Stimulated activated CD4-positive, alpha-beta T cell treated with anti-CD3 and anti-CD28 coated beads, TNF-alpha, amount 100 ng/mL, for 1 hour (primary cell): ENCODE measurements around the gene ADGRF1.

ENCODE experiments used
- DNase-seq, 3 donors: peaks; one replicate each; pipeline ENCODE4 v3.0.0-alpha.2; 2020; ENCODE audit warnings: low read depth in 3 of 3, low spot score in 1 of 3

The ADGRF1 gene

DNA sequence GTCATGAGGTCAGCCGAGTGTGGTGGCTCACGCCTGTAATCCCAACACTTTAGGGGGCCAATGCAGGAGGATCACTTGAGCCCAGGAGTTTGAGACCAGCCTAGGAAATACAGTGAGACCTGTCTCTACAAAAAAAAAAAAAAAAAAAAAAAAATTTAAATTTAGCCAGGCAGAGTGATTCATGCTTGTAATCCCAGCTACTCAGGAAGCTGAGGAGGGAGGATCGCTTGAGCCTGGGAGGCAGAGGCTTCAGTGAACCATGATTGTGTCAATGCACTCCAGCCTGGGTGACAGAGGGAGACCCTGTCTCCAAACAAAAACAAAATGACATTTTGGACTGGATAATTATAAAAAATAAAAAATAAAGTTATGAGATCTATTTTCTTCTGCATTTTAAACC, 56.2 kb downstream of the ADGRF1 start:
- DNase-seq, result no peak

DNA sequence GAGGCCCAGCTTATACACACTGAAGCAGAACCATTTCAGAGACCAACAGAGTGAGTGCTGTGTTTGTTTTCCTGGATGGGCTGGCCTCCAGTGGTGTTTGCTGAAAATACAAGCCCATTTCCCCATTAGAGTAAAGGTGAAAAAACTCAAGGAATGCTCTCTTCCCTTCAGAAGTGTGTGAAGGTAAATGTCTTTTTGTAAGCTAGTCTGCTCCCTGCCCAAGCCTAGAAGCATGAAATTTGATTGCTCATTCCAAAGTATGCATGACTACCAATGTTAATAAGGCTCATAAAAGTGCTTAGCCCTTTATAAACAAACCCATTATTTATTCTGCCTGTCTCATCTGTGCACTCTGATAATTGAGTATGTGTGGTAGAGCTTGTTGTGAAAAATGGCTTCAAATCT, 59.1 kb downstream of the ADGRF1 start:
- no peak for DNase-seq

DNA sequence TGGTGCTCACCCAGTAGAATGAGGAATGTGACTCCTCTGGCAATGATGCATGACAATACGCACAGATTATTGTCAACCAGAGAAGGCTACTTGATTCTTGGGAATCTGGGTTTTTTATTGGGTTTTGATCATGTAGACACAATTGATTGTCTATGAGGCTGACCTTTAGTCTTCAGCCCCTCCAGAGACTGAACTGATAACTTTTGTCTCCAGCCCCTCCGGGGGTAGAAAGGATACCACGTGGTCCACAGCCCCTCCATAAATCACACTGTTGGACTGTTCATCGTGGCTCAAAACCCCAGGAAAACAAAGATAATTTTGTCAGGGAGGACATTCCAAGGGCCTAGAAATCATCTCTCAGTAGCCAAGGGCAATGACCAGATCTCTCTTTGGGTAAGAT, 62.9 kb downstream of the ADGRF1 start:
- DNase-seq, result no peak

DNA sequence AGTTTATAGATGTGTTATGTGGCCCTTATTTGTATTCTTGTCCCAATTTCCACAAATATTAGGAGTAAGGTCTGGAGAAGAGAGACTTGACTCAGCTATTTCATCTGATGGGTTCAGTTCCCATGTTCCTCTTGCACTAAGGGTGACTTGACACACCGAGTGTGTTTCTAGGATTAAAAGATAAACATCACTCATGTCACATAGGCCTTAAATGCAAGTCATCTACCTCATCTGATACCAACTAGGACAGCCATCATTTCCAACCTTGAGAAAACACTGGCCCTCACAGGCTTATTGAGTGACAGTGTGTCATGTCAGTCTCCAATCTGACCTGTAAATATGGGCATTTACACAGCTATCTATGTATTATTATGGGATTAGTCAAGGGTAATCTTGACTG, 67.3 kb downstream of the ADGRF1 start:
- no peak for DNase-seq

DNA sequence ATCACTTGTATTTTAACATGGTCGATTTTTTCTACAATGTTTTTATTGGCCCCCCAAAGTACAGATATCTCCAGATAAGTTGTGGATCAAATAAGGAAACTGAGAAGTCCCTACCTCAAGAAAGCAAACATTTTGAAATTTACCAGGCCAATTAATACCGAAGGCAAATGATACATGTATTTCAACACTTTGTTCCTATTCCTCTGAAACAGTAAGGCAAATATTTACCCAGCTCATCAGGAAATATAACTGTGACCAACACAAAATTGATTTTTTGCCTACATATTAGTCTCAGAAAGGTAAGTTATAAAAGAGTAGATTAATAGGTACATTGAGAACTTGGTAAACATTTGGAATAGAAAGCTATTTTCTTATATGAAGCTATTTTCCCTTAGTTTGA, 69.1 kb downstream of the ADGRF1 start:
- DNase-seq, result no peak

DNA sequence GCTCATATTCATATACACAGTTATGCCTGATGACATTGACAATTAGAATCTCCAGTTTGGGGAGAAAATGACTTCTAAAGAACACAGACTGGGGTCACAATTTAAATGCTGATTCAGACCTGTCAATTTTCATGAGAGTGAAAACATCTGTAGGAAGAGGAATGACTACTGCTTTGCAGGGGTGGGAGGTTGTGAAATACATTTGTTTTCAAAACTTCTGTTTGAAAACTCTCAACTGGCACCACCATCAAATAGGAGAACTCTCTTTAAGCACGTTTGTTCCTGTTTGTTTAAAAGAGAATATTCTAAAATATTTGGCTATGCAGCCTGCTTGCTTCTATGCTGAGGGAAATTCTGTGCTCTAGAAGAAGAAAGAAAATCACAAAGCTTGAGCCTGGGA, 69.6 kb downstream of the ADGRF1 start:
- DNase-seq, result no peak

DNA sequence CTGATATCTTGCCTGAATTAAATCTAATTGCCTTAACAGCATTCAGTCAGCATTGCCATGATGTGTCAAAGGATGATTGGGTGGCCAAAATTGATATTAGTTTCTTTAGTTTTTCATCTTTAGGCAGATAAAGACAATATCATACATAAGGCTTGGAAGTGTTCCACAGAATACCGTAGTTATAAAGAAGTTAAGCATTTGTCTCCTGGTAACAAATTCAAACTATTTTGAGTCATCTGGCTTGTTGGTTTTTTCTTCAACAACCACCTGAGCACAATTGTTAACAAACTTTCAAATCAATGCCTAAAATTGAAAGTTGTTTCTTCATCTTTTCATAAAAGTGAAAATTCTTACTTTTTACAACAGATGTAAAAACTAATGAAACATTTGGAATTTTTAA, 72.9 kb downstream of the ADGRF1 start:
- DNase-seq, result no peak

DNA sequence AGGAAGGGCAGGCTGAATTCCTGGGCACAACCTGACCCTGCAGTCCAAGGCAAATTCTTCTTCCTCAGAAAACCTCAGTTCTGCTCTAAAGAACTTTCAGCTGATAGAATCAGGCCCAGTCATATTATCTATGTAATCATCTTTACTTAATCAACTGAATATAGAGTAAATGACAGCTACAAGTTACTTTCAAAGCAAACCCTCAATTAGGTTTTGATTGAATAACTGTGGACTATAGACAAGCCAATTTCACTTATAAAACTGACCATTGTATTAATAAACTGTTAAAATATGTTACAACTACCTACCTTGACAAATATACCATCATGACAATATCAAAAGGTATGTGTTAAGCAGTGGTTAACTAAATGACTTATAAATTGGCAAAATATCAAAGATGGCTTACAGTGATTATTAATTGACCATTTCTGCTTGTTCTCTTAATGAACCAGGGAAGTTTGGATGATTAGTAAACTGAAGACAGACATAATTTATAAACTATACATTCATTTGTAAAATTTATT, 74.2 kb downstream of the ADGRF1 start:
- DNase-seq, result no peak

DNA sequence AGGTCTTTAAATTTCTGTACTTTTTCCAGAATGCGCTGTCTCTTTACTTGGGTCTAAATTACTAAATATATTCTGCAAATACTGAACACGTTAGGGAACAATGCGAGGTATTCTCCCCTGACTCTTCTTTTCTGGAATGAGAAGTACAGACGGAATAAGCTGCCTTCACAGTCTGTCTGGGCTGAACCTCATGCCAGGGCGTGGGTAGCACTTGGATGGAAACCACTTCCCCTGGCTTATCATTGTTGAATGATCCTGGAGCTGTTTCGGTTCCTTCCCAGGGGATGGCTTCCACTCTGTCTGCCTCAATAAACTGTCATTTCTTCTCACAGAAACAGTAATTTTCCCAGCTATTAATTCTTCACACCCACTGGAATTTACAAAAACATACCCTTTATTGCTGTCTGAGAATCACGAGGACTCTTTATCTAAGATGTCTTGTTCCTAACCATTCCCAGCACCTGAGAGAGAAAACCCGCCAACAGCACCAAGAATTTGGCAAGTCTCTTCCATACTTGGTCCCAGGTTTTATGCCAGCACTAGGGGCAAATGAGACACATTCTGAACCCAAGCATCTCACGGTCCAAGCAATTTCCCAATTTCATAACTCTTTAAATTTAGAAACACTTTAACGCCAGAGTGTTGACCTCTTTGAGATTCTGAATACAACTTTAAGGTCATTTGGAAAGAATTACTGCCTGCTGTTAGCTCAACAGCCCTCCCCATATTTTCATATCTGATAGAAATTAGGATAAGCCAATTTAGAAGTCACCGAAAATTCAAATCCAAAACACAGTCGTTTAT, 77.2 kb downstream of the ADGRF1 start:
- DNase-seq, result no peak

DNA sequence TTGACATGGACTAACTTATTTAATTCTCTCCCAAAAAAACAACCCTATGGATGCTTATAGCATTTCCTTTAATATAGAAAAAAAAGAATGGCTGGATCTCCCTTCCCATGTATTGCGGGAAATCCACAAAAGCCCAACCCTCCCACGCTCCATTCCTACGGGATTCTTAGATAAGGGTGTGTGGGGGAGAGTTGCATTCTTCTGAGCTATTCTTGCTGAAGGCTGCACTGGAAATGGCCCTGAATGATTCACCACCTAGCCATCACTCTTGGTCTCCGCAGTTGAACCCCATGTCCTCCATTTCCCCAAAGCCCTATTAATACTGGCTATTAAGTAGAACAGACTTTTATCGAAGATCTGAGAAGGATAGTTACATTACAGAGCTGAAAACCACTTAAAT, 78.5 kb downstream of the ADGRF1 start:
- no peak for DNase-seq

DNA sequence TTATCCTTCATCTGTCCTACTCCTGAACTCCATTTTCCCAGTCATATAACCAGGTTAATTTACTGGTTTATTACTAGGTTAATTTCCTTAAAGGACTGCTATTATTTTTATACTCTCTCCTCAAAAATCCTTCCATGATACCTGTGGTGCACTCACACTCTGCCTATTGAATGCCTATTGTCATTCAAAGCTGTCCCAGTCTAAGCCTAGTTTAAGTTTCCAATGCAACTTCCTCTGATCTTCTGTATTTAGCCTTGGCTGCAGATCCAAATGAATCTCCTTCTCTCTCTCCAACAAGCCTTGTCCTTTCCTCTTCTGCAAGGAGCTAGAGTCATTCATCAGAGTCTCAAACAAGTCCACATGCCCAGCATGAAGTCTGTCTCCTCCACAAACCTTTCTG, 79.1 kb downstream of the ADGRF1 start:
- DNase-seq, result no peak

DNA sequence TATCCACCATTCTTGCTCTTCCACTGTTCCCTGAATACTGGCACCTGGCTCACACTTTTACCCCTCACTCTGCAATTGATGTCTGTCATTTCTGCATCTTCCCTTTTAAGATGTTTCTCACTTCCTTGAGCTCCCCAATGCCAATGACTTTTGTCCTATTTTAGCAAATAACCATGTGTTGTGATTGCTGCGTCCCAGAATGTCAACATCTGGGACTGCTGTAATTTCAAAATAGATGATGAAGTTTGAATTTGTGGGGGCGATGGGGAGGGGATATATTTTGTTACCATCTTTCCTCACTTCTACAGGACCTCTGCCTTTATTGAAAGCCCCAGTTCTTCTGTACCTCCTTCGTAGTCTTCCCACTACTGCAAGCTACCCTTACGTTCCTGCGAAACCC, 80.4 kb downstream of the ADGRF1 start:
- no peak for DNase-seq

DNA sequence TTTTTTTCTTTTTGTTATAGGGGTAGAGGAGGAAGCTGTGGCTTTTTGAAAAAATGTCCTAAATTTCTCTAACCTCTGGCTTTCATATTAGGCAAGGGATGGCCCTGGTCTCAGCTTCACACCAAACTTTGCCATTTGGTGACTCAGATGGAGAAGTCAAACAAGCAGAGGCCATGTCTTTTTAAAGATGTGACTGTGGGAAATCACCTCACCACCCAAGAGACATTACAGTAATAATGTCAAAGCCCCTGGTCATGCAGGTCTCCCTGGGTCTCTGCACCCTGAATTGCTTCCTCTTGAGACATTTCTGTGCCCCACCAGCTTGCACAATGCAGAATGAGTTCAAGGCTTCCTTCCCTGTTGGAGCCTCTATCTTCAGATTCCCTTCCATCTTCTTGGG, 80.9 kb downstream of the ADGRF1 start:
- no peak for DNase-seq

DNA sequence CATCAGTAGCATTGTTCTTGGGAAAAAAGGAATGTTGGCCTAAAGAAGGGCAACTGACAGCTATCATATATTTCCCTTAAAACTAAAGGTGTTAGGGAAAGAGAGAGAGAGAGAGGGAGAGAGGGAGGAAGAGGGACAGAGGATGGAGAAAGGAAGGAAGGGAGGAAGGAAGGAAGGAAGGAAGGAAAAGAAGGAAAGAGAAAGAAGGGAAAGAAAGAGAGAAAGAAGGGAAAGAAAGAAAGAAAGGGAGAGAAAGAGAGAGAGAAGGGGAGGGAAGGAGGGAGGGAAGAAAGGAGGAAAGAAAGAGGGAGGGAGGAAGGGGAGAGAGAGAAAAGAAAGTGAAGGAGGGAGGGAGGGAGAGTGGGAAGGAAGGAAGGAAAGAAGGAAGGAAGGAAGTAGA, 82.7 kb downstream of the ADGRF1 start:
- DNase-seq, result no peak

DNA sequence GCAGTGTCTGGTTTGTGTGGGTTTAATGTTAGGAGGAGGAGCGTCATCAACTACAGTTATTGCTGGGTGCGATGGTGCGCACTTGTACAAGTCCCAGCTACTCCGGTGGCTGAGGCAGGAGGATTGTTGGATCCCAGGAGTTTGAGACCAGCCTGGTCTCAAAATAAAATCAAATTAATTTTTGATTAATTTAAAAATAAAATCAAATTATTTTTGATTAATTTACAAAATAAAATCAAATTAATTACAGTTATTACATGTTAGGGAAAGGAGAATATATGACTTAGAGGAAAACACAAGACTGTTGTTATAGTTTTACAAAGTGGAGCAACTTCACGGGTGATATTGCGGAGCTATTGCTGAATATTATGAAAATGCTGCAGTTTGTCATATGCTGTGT, 85.7 kb downstream of the ADGRF1 start:
- DNase-seq, result no peak

DNA sequence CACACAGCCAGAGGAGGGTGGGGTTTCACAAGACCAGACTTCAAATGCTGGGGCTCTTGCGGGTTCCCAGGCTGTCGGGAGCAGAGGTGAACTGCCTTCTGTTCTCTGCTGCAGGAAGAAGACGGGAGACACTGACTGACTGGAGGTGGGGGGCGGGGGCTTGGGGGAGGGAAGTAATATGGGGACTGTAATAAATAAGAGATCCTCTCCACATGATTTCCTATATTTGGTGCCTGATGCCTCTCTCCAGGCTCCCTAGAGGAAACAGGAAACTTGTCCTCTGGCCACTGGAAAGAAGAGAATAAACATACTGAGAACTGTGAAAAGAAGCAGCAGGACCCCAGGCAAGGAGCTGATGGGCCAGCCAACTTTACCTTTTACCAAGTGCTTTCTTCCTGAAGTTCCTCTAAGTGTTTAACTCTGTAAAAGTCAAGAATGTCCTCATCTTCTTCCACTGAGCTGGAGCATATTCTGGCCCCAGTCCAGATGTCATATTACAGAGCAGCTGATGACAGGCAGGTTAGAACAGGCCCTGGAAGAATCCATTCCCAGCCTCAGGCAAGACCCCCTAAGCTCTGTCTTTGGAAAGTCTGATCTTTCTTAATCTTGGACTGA, 87.2 kb downstream of the ADGRF1 start:
- no peak for DNase-seq

DNA sequence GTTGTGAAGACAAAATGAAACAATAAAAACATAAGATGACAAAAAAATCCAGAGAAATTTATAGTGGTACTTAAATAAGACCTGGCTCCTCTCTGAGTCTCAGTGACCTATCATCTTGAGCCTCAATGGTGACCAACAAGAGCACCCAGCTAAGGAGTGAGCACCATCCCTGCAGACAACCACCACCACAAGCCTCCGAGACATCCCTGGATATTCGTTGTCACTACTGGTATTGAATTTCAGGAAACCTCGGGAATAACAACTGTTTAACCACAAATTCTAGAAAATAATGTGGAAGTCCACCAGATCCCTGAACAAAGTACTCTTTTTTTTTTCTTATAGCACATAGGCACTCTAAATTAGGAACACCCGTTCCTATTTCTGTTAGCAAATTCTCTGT, 88.2 kb downstream of the ADGRF1 start:
- DNase-seq, result no peak

DNA sequence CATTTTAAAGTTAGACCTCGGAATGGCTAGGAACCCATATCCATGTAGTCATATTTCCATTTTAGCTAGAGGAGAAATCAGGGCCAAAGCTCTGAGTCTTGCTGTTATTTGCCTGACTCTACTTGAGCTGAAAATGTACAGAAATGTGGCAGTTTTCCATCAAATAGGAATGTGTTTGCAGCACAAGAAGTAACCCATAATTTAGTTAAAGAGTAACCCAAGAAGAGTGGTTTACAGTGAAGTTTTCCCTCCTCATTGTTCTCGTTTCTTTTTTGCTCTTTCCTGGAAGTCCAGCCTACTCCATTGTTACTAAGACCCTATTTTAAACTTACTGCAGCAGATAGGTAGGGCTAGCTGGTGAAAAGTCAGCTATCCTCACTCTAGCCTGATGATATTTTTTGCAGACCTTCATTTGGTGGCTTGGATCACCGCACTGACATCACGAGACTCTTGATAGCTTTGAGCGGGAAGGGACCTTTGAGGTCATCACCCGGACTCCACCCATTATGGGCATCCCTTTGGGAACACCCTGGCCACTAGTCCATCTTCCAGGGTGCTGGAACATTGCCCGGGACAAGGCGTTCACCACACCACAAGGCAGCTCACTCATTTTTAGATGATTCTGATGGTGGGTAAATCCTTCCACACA, 92.4 kb downstream of the ADGRF1 start:
- no peak for DNase-seq

DNA sequence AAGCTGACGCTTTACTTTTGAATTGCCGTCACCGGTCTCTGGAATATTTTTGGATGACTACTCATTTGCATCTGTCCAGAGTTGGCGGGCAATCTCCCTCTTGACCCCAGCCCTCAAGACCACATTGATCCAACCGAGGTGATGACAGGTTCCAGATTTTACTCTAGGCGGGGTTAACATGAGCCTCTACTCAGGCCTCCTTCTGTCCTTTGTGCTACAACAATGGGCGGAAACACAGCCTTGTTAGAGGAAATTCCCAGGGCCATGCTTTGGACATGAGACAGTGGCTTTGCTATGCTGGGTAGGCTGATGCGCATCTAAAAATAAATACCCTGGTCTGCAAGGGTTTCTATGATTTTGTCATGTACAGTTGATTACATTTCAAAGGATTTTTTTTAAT, 93.4 kb downstream of the ADGRF1 start:
- DNase-seq, result no peak
